GM12878 (cell line): ENCODE results near the gene SINHCAF. TPM values are rescaled to one million over a fixed set of nuclear protein-coding genes. Genes with fewer than 3 reads are reported as not detected.

Source experiments
- ATAC-seq: fragments of 200-7000 bp; cut with Tn5 transposase; 3 replicates; pipeline ENCODE4 v1.9.1; 2020; ENCODE audit warnings: mild to moderate bottlenecking, moderate library complexity
- BruUV-seq: library from RNA; stranded (reverse); fragments of 400-500 nt; replicated peaks from 2 replicates; lab custom pipeline; 2021; lab: Mats Ljungman, UMichigan
- CTCF ChIA-PET: fragments of 300-600 bp; sonication (Branson Sonifier 250); formaldehyde crosslinking; extraction: SDS; loops from one replicate; lab custom pipeline; 2021; ENCODE audit warnings: inconsistent platforms; lab: Yijun Ruan, JAX
- POLR2A ChIA-PET: fragments of 350-600 bp; formaldehyde crosslinking; extraction: SDS; loops from one replicate; lab custom pipeline; 2021; ENCODE audit warnings: inconsistent platforms; lab: Charles Lee
- RAD21 ChIA-PET: fragments of 300-600 bp; sonication (Branson Sonifier 250); formaldehyde crosslinking; loops from one replicate; lab custom pipeline; 2023; ENCODE audit warnings: antibody characterized with exemption; ENCODE audit not compliant: unreplicated experiment; lab: Charles Lee
- SMC1A ChIA-PET: fragments of 300-600 bp; sonication (Branson Sonifier 250); formaldehyde crosslinking; loops from one replicate; lab custom pipeline; 2023; ENCODE audit not compliant: unreplicated experiment, uncharacterized antibody; lab: Charles Lee
- DNase-seq: peaks from one replicate; pipeline ENCODE4 v3.0.0-alpha.2; 2011; ENCODE audit warnings: low read depth, low spot score
- FAIRE-seq: peaks from 3 replicates; lab custom pipeline; 2011; peaks lifted over from hg19 to GRCh38; lab: Jason Lieb, UNC
- H2AFZ ChIP-seq: 2 replicates; pipeline ENCODE4 v1.6.0; 2011; ENCODE audit warnings: low read depth, low read length, control low read depth; ENCODE audit not compliant: control insufficient read depth
- H3K27ac ChIP-seq: 2 replicates; pipeline ENCODE4 v1.5.1; 2011; ENCODE audit warnings: control low read depth; ENCODE audit not compliant: control insufficient read depth, insufficient read depth
- H3K27me3 ChIP-seq, 2 experiments: replicated peaks in 1 of 2; 2 replicates each; pipeline versions ENCODE4 v1.6.0 to v1.6.1; 2011; ENCODE audit warnings: low read length in 1 of 2; ENCODE audit not compliant: control insufficient read depth in 2 of 2, insufficient read depth in 2 of 2
- H3K36me3 ChIP-seq, 2 experiments: 2 replicates each; pipeline ENCODE4 v1.5.1; 2011; ENCODE audit warnings: low read length in 1 of 2; ENCODE audit not compliant: control insufficient read depth in 2 of 2, insufficient read depth in 2 of 2
- H3K4me1 ChIP-seq: 2 replicates; pipeline ENCODE4 v1.6.1; 2011; ENCODE audit warnings: mild to moderate bottlenecking, low read length, moderate library complexity, mixed read lengths; ENCODE audit not compliant: control insufficient read depth, insufficient read depth
- H3K4me2 ChIP-seq: 2 replicates; pipeline ENCODE4 v1.6.0; 2011; ENCODE audit warnings: control low read depth; ENCODE audit not compliant: control insufficient read depth, insufficient read depth
- H3K4me3 ChIP-seq: fragments of 200-600 bp; sonication (generic); 2 replicates; pipeline ENCODE4 v1.5.1; 2016
- H3K79me2 ChIP-seq: 2 replicates; pipeline ENCODE4 v1.6.0; 2011; ENCODE audit warnings: low read length; ENCODE audit not compliant: control insufficient read depth, insufficient read depth
- H3K9ac ChIP-seq: 2 replicates; pipeline ENCODE4 v1.8.0; 2011; ENCODE audit warnings: low read length, control low read depth, mixed read lengths; ENCODE audit not compliant: control insufficient read depth, insufficient read depth
- H3K9me3 ChIP-seq: replicated peaks from 3 replicates; pipeline ENCODE4 v1.5.1; 2011; ENCODE audit warnings: mild to moderate bottlenecking, low read length; ENCODE audit not compliant: control insufficient read depth, insufficient read depth
- H4K20me1 ChIP-seq: 2 replicates; pipeline ENCODE4 v1.6.0; 2011; ENCODE audit not compliant: control insufficient read depth, insufficient read depth
- ATF3 ChIP-seq: IDR thresholded peaks from 2 replicates; pipeline ENCODE4 v1.6.1; 2011; ENCODE audit warnings: low read depth, mild to moderate bottlenecking, low read length, moderate library complexity, borderline replicate concordance; ENCODE audit errors: extremely low read depth
- E2F8 ChIP-seq: fragments of 450-650 bp; IDR thresholded peaks from 2 replicates; pipeline ENCODE4 v1.6.1; 2018; ENCODE audit warnings: mild to moderate bottlenecking, low read depth, moderate library complexity; ENCODE audit not compliant: partially characterized antibody
- FOXM1 ChIP-seq: IDR thresholded peaks from 2 replicates; pipeline ENCODE4 v1.6.1; 2012; ENCODE audit warnings: low read depth, mild to moderate bottlenecking, inconsistent platforms, low read length, moderate library complexity
- GATAD2B ChIP-seq: fragments of 450-650 bp; conservative IDR thresholded peaks from 2 replicates; pipeline ENCODE4 v1.6.1; 2017; ENCODE audit warnings: low read depth, mild to moderate bottlenecking, moderate library complexity
- HCFC1 ChIP-seq: fragments of 150-350 bp; IDR thresholded peaks from 2 replicates; pipeline ENCODE4 v1.6.1; 2014; ENCODE audit warnings: low read length
- HDAC2 ChIP-seq: fragments of 200-600 bp; sonication (generic); IDR thresholded peaks from 2 replicates; pipeline ENCODE4 v1.6.1; 2017
- IKZF1 ChIP-seq: fragments of 450-650 bp; conservative IDR thresholded peaks from 2 replicates; pipeline ENCODE4 v1.6.1; 2017; ENCODE audit warnings: antibody characterized with exemption, mild to moderate bottlenecking
- JUND ChIP-seq: IDR thresholded peaks from 2 replicates; pipeline ENCODE4 v1.6.1; 2012; ENCODE audit warnings: low read depth, mild to moderate bottlenecking, low read length, improper control_type of control experiment, moderate library complexity
- MXI1 ChIP-seq: fragments of 150-350 bp; IDR thresholded peaks from 2 replicates; pipeline ENCODE4 v1.6.1; 2011; ENCODE audit warnings: low read depth, mild to moderate bottlenecking, inconsistent platforms, low read length, improper control_type of control experiment
- MYC ChIP-seq: IDR thresholded peaks from 2 replicates; pipeline ENCODE4 v1.6.1; 2011; ENCODE audit warnings: mild to moderate bottlenecking, low read length, moderate library complexity, inconsistent platforms; ENCODE audit not compliant: insufficient read depth, insufficient replicate concordance, insufficient read length, severe bottlenecking
- POU2F2 ChIP-seq: IDR thresholded peaks from 3 replicates; pipeline ENCODE4 v1.6.1; 2011; ENCODE audit warnings: low read depth, mild to moderate bottlenecking, low read length, borderline replicate concordance
- RB1 ChIP-seq: fragments of 450-650 bp; formaldehyde crosslinking; IDR thresholded peaks from 2 replicates; pipeline ENCODE4 v1.6.1; 2017; ENCODE audit warnings: mild to moderate bottlenecking, borderline replicate concordance
- RBBP5 ChIP-seq: fragments of 200-600 bp; sonication (generic); conservative IDR thresholded peaks from 2 replicates; pipeline ENCODE4 v1.6.1; 2016
- REST ChIP-seq: IDR thresholded peaks from 2 replicates; pipeline ENCODE4 v1.6.1; 2012; ENCODE audit warnings: mild to moderate bottlenecking, low read depth, low read length
- SP1 ChIP-seq: IDR thresholded peaks from one replicate; pipeline ENCODE4 v1.6.1; 2011; ENCODE audit warnings: low read depth, low read length
- SREBF2 ChIP-seq: IDR thresholded peaks from 2 replicates; pipeline ENCODE4 v1.6.1; 2012; ENCODE audit warnings: mild to moderate bottlenecking, low read length
- ZZZ3 ChIP-seq: IDR thresholded peaks from 2 replicates; pipeline ENCODE4 v1.6.1; 2011; ENCODE audit warnings: low read depth; ENCODE audit not compliant: control insufficient read depth, insufficient read length
- WGBS: methylation state at CpG from one replicate; pipeline ENCODE4 v1.1.6; 2016; ENCODE audit warnings: low lambda C conversion rate; ENCODE audit not compliant: insufficient replicate concordance, insufficient coverage; ENCODE audit errors: missing lambda C conversion rate; 5-methylcytosine and 5-hydroxymethylcytosine counted together
- in situ Hi-C: fragments of 300-500 bp; cut with MboI; formaldehyde crosslinking; loops from 9 replicates; pipeline ENCODE4 v1.14.3; 2018; ENCODE audit warnings: mixed read lengths
- intact Hi-C: fragments of 100-400 bp; cut with micrococcal nuclease; formaldehyde crosslinking; loops from one replicate; pipeline ENCODE4 v1.14.2; 2022; ENCODE audit not compliant: unreplicated experiment
- polyA plus RNA-seq, 11 experiments: library from polyadenylated mRNA; depleted of rRNA in 4 of 11; unstranded in 6 of 11; stranded (reverse) in 5 of 11; fragments of >200 nt; fragmentation: Nextera tagmentation in 4 of 11; fragmentation: Illumina TruSeq in 1 of 11; extraction: Ambion mirVana in 4 of 11; extraction: Trizol in 1 of 11; gene quantifications; 1 replicate in 1 of 11; 2 replicates in 10 of 11; pipeline versions ENCODE4 v1.2.1 to v1.2.3, GENCODE V29; 2011 to 2016; ENCODE audit warnings: inconsistent platforms in 2 of 11, missing spikeins in 2 of 11, low read depth in 1 of 11
- total RNA-seq, 4 experiments: library from RNA; depleted of rRNA in 3 of 4; stranded (reverse); fragments of >200 nt in 3 of 4; fragmentation: Illumina TruSeq in 1 of 4; extraction: Trizol in 1 of 4; gene quantifications; 2 replicates each; pipeline versions ENCODE4 v1.2.1 to v1.2.3, GENCODE V29; 2013 to 2021

The SINHCAF gene
- total and polyA plus RNA-seq, 10 of the 15 experiments (the other 5 are each of a cell fraction or from before 2014, with no cell fraction given), result 60.4 to 156 (median 90.3) TPM

- Histone ChIP-seq H3K4me2 (peak overlapping the region; percentile 66), H3K27ac (peak overlapping the region; percentile 95), H3K36me3 (no peaks in the 10 kb centered on the region), H3K79me2 (peaks cover 68% of the 10 kb centered on the region), H3K9me3 (no peaks in the 10 kb centered on the region), H3K4me3 (peak overlapping the region; percentile 92), H3K9ac (peak overlapping the region; percentile 89), H2AFZ (peak overlapping the region; percentile 62), H4K20me1 (no peaks in the 10 kb centered on the region), H3K4me1 (peaks cover 7% of the 10 kb centered on the region; the same call in 1 of the 2 replicates), H3K27me3 (no peaks in the 10 kb centered on the region)
- ChIA-PET CTCF (interaction anchor here (5.0 kb wide), 1 partner anchor 52 kb away, joined by 26 read pairs; no protein-coding TSS in a partner anchor), RAD21 (interaction anchor here (0.7 to 2.7 kb wide), 3 partner anchors 24 to 53 kb away, joined by 3 to 24 read pairs (median 6); no protein-coding TSS in a partner anchor), POLR2A (interaction anchor here (1.5 to 4.1 kb wide), 2 partner anchors 26 to 38 kb away, joined by 5 to 42 read pairs; no protein-coding TSS in a partner anchor), SMC1A (interaction anchor here (1.5 to 6.2 kb wide), 3 partner anchors 25 to 53 kb away, joined by 3 to 78 read pairs (median 21); no protein-coding TSS in a partner anchor)
- TSS peak; percentile 87 for BruUV-seq
- no peak for FAIRE-seq
- DNase-seq, result no peak
- peak; percentile 60 for ATAC-seq
- intact Hi-C loops, result loop anchor here (5.0 kb wide), 1 partner anchor 313 kb away; no protein-coding TSS in a partner anchor
- in situ Hi-C loops, result no loop called here
- under 1% methylated on average over 58 of the region's 81 CpGs for WGBS
- TF ChIP-seq ATF3, result no peak
- TF ChIP-seq REST, result no peak; the same call in 1 of the 2 replicates
- no peak for TF ChIP-seq E2F8
- no peak for TF ChIP-seq HDAC2
- peak; percentile 78 for TF ChIP-seq IKZF1
- no peak for TF ChIP-seq ZZZ3
- TF ChIP-seq MXI1, result peak; percentile 70; the same call in 1 of the 2 replicates
- TF ChIP-seq MYC, result peak; percentile 53
- no peak for TF ChIP-seq RBBP5
- TF ChIP-seq GATAD2B, result peak; percentile 78
- TF ChIP-seq RB1, result no peak; the same call in 1 of the 2 replicates
- no peak for TF ChIP-seq SREBF2
- TF ChIP-seq HCFC1, result no peak
- TF ChIP-seq FOXM1, result no peak
- 0 out of 2 replicates have a peak, but pooled peaks have one; percentile 26 for TF ChIP-seq JUND
- 0 out of 3 replicates have a peak, but pooled peaks have one; percentile 13 for TF ChIP-seq POU2F2
- no peak for TF ChIP-seq SP1
Observed at GRCh38 chr12:31324116-31324844, 1.7 kb downstream of the SINHCAF start.
